Sigmoid colon (tissue), 7 donors: ENCODE data around the gene CISD3. TPM values are rescaled to one million over a fixed set of nuclear protein-coding genes. Genes with fewer than 3 reads are reported as not detected.

Experiments
- DNase-seq: peaks from one replicate; pipeline ENCODE4 v3.0.0-alpha.2; 2019
- H3K27ac ChIP-seq, 4 donors: fragments of 200-600 bp; sonication (generic); one replicate each; pipeline ENCODE4 v1.5.1; 2016 to 2019; ENCODE audit warnings: mild to moderate bottlenecking in 1 of 4
- H3K27me3 ChIP-seq, 3 donors: fragments of 200-600 bp; sonication (generic); one replicate each; pipeline ENCODE4 v1.5.1; 2019; ENCODE audit warnings: mild to moderate bottlenecking in 1 of 3
- H3K36me3 ChIP-seq, 4 donors: fragments of 200-600 bp; sonication (generic); one replicate each; pipeline ENCODE4 v1.5.1; 2016 to 2019
- H3K4me1 ChIP-seq, 4 donors: fragments of 200-600 bp; sonication (generic); one replicate each; pipeline ENCODE4 v1.5.1; 2017 to 2019
- H3K4me3 ChIP-seq, 4 donors: fragments of 200-600 bp; sonication (generic); one replicate each; pipeline ENCODE4 v1.5.1; 2017 to 2019; ENCODE audit warnings: mild to moderate bottlenecking in 2 of 4, moderate library complexity in 1 of 4
- H3K9me3 ChIP-seq, 4 donors: fragments of 200-600 bp in 3 of 4; sonication (generic) in 3 of 4; one replicate each; pipeline versions ENCODE4 v1.5.1 to v1.6.1; 2013 to 2019
- EP300 ChIP-seq, 4 donors: sonication (generic); formaldehyde crosslinking; IDR thresholded peaks; one replicate each; pipeline ENCODE4 v1.6.1; 2017; ENCODE audit warnings: antibody characterized with exemption in 4 of 4
- POLR2A ChIP-seq, 2 donors: fragments of 450-650 bp; IDR thresholded peaks; one replicate each; pipeline ENCODE4 v1.6.1; 2016; ENCODE audit warnings: antibody characterized with exemption in 2 of 2, mild to moderate bottlenecking in 2 of 2, moderate library complexity in 2 of 2
- POLR2AphosphoS5 ChIP-seq, 4 donors: sonication (generic); formaldehyde crosslinking; IDR thresholded peaks; one replicate each; pipeline ENCODE4 v1.6.1; 2017; ENCODE audit warnings: antibody characterized with exemption in 4 of 4
- WGBS, 2 donors: extraction: QIAGEN DNeasy Blood & Tissue Kit; methylation state at CpG; one replicate each; pipeline ENCODE4 v1.1.7; 2013; 5-methylcytosine and 5-hydroxymethylcytosine counted together
- intact Hi-C: fragments of 100-400 bp; cut with DNase I; formaldehyde crosslinking; loops from one replicate; pipeline ENCODE4 v1.15.1; 2023
- polyA plus RNA-seq, 3 donors: library from polyadenylated mRNA; stranded (reverse); fragments of 200-250 nt; gene quantifications; one replicate each; pipeline ENCODE4 v1.2.3, GENCODE V29; 2013
- total RNA-seq, 4 donors: library from RNA; depleted of rRNA; stranded (reverse); fragments of >200 nt; gene quantifications; one replicate each; pipeline ENCODE4 v1.1.0, GENCODE V29; 2016
- TF ChIP-seq, protein P1 (sequence below), 4 experiments: fragments of 450-650 bp in 3 of 4; fragments of 200-600 bp in 1 of 4; IDR thresholded peaks; one replicate each; pipeline ENCODE4 v1.5.1; 2016 to 2019; ENCODE audit warnings: antibody characterized with exemption in 4 of 4, mild to moderate bottlenecking in 3 of 4, moderate library complexity in 2 of 4
- donor health status: healthy with polysubstance abuse.
- donor health status: Bipolar disorder and iron deficiency.
- donor health status: healthy.

CISD3 gene
- total and polyA plus RNA-seq, 7 donors, result 9.2 to 115 (median 19.3) TPM

DNA sequence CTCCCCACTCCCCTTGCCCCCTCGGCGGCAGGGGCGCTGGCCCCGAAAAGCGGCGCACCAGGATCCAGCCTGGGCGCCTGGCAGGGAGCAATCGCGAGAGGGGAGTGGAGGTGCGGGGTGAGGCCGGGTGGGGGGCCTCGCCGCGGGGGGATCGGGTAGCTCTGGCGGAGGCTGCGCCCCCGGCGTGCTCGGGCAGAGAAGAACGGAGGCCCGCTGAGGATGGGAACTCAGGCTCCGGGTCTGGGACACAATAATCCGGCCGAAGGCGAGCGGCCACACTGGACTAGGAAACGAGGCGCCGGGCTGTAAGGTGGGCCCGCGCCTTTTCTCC lies 18.7 kb downstream of the CISD3 start:
- intact Hi-C loops, result no loop called here
- WGBS, 2 donors, result 1% methylated on average over 32 of the region's 32 CpGs
- Histone ChIP-seq H3K27ac (peak overlapping the region; percentile 86 to 94 (median 89)), H3K27me3 (peaks cover 0 to 26% (median 0%) of the 10 kb centered on the region in 3 donors), H3K36me3 (peaks cover 0 to 2% (median 0%) of the 10 kb centered on the region in 4 donors), H3K9me3 (no peaks in the 10 kb centered on the region), H3K4me1 (peaks cover 0 to 71% (median 64%) of the 10 kb centered on the region in 4 donors), H3K4me3 (peak overlapping the region; percentile 60 to 82 (median 74))
- TF ChIP-seq POLR2AphosphoS5 (IDR thresholded peaks at IDR 0.05) (no peak), EP300 (IDR thresholded peaks at IDR 0.05) (no peak), POLR2A (IDR thresholded peaks at IDR 0.05) (no peak)
- TF ChIP-seq, protein P1, sequence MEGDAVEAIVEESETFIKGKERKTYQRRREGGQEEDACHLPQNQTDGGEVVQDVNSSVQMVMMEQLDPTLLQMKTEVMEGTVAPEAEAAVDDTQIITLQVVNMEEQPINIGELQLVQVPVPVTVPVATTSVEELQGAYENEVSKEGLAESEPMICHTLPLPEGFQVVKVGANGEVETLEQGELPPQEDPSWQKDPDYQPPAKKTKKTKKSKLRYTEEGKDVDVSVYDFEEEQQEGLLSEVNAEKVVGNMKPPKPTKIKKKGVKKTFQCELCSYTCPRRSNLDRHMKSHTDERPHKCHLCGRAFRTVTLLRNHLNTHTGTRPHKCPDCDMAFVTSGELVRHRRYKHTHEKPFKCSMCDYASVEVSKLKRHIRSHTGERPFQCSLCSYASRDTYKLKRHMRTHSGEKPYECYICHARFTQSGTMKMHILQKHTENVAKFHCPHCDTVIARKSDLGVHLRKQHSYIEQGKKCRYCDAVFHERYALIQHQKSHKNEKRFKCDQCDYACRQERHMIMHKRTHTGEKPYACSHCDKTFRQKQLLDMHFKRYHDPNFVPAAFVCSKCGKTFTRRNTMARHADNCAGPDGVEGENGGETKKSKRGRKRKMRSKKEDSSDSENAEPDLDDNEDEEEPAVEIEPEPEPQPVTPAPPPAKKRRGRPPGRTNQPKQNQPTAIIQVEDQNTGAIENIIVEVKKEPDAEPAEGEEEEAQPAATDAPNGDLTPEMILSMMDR (IDR thresholded peaks at IDR 0.05), result no peak
- no peak for DNase-seq

DNA sequence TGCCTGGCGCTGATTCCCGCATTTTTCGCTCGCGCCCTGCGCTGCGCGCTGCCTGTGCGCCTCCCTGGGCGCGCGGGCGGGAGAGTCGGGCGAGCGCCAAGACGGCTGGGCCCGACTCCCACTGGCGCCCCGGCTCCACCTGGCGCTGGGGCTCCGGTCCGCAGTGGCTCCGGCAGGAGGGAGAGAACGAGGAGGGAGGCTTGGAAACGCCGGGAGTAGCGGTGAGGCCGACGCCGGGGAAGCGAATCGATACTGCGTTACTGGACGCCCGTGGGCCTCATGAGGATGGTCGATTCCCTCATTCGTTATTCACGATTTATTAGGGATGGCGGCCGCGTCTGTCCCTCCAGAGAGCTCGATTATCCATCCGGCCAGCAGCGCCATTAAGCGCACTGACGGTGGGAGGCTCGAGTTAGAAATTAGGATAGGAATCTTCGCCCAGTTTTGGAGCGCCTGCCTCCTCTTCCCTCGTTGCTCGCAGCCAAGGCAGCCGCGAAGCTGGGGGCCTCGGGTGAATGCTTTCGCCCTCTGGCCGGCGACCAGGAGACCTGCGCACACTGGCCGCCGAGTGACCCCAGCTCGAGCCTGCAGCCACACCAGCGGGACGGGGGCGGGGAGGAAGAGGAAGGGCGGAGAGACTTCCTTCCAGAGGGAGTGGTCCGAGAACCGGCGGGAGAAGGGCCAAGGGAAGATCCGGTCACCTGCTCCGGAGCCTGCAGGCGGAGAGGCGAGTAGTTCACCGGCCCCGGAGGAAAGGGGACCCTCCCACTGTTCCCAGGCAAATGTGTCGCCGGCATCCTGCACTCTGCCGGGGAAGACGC lies 19.3 kb downstream of the CISD3 start:
- WGBS, 2 donors, result 1% methylated on average over 79 of the region's 79 CpGs
- peak overlapping the region; percentile 60 to 82 (median 74) for H3K4me3 ChIP-seq
- DNase-seq, result peak; percentile 95
- TF ChIP-seq EP300 (IDR thresholded peaks at IDR 0.05) (peak in 1 of 4 donors; percentile 33), POLR2A (IDR thresholded peaks at IDR 0.05) (peak; percentile 51 to 52), POLR2AphosphoS5 (IDR thresholded peaks at IDR 0.05) (peak; percentile 50 to 76 (median 72))
- TF ChIP-seq, protein P1 (IDR thresholded peaks at IDR 0.05), result no peak
- peaks cover 0 to 8% (median 1%) of the 10 kb centered on the region in 4 donors for H3K36me3 ChIP-seq
- intact Hi-C loops, result loop anchor here (2.0 kb wide), 1 partner anchor 19 kb away; the partner anchor contains the start of gene CISD3
- peaks cover 0 to 26% (median 0%) of the 10 kb centered on the region in 3 donors for H3K27me3 ChIP-seq
- peak overlapping the region; percentile 86 to 94 (median 89) for H3K27ac ChIP-seq
- peaks cover 0 to 76% (median 67%) of the 10 kb centered on the region in 4 donors for H3K4me1 ChIP-seq
- H3K9me3 ChIP-seq, result no peaks in the 10 kb centered on the region

DNA sequence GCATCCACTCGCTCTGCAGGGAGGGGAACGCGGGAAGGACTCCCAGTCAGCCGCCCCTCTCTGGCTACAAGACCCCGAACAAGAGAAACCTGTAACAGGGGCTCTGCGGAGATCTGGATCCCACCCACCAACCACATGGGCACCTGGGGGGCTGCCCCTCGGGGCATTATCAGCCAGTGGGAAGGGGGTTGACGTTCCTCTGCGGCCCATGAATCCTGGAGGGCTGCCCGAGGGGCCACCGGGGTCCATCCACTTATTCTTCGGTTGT lies 19.8 kb downstream of the CISD3 start:
- Histone ChIP-seq H3K27me3 (peaks cover 0 to 26% (median 0%) of the 10 kb centered on the region in 3 donors), H3K36me3 (peaks cover 0 to 9% (median 3%) of the 10 kb centered on the region in 4 donors), H3K4me3 (peak overlapping the region; percentile 60 to 82 (median 74)), H3K27ac (peak overlapping the region; percentile 86 to 94 (median 89)), H3K9me3 (no peaks in the 10 kb centered on the region), H3K4me1 (peaks cover 0 to 76% (median 69%) of the 10 kb centered on the region in 4 donors)
- 3 to 8% methylated on average over 12 of the region's 12 CpGs for WGBS, 2 donors
- TF ChIP-seq, protein P1 (IDR thresholded peaks at IDR 0.05), result no peak
- no peak for TF ChIP-seq EP300 (IDR thresholded peaks at IDR 0.05)
- no peak for TF ChIP-seq POLR2AphosphoS5 (IDR thresholded peaks at IDR 0.05)
- TF ChIP-seq POLR2A (IDR thresholded peaks at IDR 0.05), result no peak
- intact Hi-C loops, result loop anchor here (2.0 kb wide), 1 partner anchor 19 kb away; the partner anchor contains the start of gene CISD3
- no peak for DNase-seq

DNA sequence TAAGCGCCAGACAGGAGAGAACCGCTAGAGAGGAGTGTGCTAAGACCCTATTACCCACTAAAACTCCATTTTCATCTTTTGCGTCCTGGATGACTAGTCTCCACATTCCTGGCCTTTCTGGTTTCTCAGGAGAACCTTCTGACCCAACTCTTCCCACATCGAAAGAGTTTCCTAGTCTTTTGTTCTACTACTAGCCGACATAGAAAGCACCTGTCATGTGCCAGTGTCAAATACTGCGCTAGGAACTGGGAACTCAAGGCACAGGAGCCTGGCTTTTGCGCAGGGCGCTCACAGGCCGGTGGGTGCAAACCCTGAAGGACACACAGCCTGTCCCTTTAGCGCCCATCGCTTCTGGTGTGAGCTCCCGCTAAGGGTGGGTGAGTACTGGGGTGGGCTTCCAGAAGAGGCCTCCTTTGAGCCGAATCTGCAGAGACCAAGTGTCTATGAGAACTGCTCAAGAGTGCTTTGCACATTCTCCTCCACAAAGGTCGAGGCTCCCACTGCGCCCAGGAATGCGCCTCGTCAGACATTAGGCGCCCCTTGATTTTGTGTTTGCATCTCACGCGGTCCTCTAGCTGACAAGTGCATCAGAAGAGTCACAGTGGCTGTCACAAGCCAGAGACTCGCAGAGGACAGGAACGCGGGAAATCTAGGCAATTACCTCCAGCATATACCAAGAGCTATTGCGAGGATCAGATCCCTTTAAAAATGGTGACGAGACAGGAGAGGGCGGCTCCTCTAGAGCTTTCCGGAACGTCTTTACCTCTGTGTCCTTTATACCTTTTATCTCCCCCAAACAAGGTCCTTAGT lies 20.4 kb downstream of the CISD3 start:
- WGBS, 2 donors, result 21 to 25% methylated on average over 28 of the region's 28 CpGs
- intact Hi-C loops, result loop anchor here (2.0 kb wide), 1 partner anchor 20 kb away; the partner anchor contains the start of gene CISD3
- H3K9me3 ChIP-seq, result no peaks in the 10 kb centered on the region
- peak overlapping the region; percentile 86 to 94 (median 89) for H3K27ac ChIP-seq
- peaks cover 0 to 26% (median 0%) of the 10 kb centered on the region in 3 donors for H3K27me3 ChIP-seq
- H3K4me3 ChIP-seq, result peak overlapping the region in 3 of 4 donors; percentile 60 to 82 (median 82)
- no peak for TF ChIP-seq POLR2AphosphoS5 (IDR thresholded peaks at IDR 0.05)
- TF ChIP-seq, protein P1 (IDR thresholded peaks at IDR 0.05), result no peak
- TF ChIP-seq EP300 (IDR thresholded peaks at IDR 0.05), result no peak
- no peak for TF ChIP-seq POLR2A (IDR thresholded peaks at IDR 0.05)
- peaks cover 0 to 74% (median 69%) of the 10 kb centered on the region in 4 donors for H3K4me1 ChIP-seq
- H3K36me3 ChIP-seq, result peaks cover 0 to 9% (median 3%) of the 10 kb centered on the region in 4 donors
- DNase-seq, result no peak
